Measurements from ENCODE around the gene OR2T5.
"Not testable (repeated sequence)": the region's sequence is repeated elsewhere in the genome, so short reads cannot be mapped to it uniquely, and the experiment has no call there.

OR2T5 gene, protein sequence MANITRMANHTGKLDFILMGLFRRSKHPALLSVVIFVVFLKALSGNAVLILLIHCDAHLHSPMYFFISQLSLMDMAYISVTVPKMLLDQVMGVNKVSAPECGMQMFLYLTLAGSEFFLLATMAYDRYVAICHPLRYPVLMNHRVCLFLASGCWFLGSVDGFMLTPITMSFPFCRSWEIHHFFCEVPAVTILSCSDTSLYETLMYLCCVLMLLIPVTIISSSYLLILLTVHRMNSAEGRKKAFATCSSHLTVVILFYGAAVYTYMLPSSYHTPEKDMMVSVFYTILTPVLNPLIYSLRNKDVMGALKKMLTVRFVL

DNA sequence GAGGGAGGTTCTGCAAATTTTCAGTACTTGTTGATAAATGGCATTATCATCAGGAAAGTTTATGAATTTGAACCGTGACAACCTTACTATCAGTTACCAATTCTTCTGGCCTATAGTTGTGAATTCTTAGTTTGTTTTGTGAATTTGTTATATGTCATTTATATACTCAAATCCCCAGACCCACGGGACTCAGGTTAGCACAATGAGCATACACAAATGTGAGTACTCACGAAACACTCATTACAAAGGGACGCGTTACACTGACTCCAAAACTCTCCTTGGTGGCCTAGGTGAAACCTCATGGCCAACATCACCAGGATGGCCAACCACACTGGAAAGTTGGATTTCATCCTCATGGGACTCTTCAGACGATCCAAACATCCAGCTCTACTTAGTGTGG, at the start of gene OR2T5:
Gene OR2T5 (plus strand): TSS at position 301 of the 400 bp plus-strand sequence. CDS start 0 bp downstream, at position 301.
- DNase-seq (ENCODE audit: low read depth, low spot score): not testable (repeated sequence)

DNA sequence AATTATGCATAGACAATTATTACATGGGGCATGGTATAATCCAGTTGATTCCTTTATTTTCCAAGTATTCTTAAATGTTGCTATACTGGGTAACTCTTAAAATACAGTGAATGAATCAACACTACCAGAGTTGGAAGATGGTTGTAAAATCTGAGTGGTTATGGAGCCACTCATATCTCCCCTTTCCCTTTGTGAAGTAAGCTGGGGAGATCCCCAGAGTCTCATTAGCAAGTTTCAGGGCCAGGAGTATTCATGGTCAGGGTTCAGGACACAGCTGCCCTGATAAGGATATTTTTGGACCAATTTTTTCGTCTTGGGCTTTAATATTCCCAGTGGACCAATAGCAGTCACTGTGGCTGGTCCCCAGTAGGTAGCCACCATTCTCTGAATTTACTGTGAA, 49.7 kb upstream of the OR2T5 start:
- DNase-seq (ENCODE audit: low read depth, low spot score): not testable (repeated sequence)

DNA sequence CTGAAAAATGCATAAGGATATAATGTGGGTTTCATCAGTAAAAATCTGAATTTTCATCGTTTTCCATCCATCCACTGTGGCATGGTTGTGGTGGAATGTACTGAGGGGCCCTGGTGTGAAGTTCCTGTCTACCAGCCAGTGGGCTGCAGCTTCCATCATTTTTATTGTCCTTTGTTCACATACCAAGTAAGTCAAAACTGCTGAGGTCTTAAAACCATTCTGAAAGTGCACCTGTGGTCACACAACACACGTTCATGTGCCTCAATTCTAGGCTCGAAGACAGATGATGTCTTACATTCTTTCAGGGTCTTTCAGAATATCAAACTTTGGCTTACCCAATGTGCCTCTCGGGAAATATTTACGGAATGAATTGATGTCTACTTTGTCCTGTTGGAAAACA, 49.1 kb upstream of the OR2T5 start:
- not testable (repeated sequence) for DNase-seq (ENCODE audit: low read depth, low spot score)

DNA sequence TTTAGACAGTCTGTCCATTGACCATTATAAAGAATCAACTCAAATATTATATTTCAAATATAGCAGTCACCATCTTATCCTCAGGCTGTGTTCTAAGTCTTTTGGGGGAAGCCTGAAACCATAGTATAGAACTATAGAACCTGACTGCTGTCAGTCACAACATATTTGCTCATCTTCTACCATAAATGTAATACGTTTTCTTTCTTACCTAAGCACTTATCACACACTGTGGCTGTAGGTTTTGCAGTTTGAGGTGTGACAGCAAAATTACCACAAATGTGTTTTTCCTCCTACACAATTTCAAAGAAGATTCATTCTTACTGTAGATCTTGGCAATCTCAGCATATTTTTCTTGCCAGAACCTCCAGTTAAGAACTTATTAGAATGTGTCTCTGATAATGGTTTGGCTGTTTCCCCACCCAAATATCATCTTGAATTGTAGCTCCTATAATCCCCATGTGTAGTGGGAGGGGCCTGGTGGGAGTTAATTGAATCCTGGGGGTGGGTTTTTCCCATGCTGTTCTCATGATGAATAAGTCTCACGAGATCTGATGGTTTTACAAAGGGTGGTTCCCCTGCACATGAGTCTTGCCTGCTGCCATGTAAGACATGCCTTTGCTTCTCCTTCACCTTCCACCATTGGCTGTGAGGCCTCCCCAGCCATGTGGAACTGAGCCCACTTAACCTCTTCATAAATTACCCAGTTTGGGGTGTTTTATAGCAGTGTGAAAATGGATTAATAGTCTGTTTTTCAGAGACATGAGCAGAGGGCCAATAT, 45.7 kb upstream of the OR2T5 start:
- DNase-seq (ENCODE audit: low read depth, low spot score): not testable (repeated sequence)

DNA sequence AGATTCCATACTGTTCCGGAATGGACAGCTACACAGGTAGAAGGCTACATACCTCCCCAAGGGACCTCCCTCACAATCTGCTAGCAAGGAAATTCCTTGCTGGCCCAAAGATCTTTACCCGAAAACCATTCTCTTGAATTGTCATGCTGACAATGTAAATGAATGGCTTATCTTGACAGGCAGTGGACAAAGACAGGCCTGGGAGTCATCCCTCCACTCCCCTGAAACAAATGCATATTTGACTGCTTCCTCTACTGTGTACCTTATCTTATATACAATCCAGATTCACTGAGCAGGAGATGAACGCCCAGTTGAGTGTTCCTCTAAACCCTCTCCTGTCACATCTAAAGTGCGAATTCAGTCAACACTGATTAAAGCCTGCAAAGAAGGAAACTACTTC, 43.8 kb upstream of the OR2T5 start:
- not testable (repeated sequence) for DNase-seq (ENCODE audit: low read depth, low spot score)

DNA sequence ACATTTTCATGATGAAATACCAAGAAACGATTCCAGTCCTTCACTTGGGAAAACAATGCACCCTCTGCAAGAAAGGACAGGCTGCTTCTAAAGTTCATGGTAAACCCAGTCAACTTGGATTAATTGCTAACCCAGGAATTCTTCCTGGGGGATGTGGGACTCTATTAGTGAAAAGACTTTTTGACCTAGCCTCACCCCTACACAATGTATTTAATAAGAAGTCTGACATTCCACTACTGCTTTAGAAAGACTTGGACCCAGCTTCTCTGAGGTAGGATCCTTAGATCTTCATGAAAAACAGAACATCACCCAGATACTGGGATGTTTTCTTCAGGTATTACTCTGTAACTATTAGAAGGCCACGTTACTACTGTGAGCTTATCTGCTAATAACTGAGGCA, 43.0 kb upstream of the OR2T5 start, which contains the start of gene OR2T2:
Gene OR2T2 (plus strand): TSS at position 239 of the 400 bp plus-strand sequence. CDS start 7,161 bp downstream, outside the sequence.
- DNase-seq (ENCODE audit: low read depth, low spot score): not testable (repeated sequence)

DNA sequence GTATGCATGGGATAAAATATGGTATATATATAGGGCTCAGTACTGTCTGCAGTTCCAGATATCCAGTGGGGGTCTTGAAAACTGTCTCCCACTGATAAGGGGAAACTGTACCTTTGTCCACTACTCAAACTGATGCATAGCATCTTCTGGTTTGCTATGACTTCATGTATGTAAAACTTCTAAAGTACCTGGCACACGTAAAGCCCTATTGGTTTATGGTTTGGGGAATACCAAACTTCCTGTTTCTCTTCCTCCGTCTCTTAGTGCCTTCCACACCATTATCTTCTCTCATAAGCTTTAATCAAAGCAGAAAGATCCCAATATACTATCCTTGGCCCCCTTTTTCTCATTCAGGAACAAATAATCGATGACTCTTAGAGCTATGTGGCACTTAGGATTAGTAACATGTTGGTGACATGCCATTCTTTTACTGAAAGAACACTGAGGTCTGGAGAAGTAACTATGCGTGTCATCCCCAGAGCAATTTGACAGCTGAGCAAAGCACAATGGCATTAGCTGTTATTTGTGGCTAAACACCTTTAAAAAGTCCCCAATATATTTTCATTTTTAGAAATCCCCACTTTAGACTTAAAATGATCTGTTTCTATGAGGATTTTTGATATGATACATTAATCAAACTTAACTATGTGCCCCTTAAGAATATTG, 39.8 kb upstream of the OR2T5 start:
- not testable (repeated sequence) for DNase-seq (ENCODE audit: low read depth, low spot score)

DNA sequence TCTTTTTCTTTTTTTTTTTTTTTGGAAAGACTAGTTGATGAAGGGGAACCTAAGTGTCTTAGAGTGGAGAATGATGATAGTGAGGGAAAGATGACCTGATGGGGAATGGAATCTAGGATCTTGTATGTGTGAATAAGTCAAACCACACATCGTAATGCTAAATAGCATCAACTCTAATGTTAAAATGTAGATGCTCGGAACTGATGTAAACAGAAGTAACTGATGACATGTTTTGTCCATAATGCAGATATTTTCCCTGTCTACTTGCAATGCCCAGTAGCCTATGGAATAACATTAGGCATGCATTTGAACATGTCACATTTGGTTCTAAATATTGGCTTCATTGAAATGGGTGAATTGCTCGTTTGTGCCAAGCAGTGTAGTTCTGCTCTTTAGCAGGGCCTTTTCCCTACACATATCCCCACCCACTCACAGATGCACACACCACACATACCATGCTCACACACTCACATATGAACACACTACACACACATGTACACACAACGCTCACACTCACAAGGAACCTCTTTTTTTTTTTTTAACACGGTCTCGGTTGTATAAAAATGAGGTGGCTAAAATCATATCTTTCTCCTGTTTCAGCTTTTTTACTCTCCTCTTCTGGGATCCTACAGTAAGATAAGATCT, 38.4 kb upstream of the OR2T5 start:
- DNase-seq (ENCODE audit: low read depth, low spot score): not testable (repeated sequence)

DNA sequence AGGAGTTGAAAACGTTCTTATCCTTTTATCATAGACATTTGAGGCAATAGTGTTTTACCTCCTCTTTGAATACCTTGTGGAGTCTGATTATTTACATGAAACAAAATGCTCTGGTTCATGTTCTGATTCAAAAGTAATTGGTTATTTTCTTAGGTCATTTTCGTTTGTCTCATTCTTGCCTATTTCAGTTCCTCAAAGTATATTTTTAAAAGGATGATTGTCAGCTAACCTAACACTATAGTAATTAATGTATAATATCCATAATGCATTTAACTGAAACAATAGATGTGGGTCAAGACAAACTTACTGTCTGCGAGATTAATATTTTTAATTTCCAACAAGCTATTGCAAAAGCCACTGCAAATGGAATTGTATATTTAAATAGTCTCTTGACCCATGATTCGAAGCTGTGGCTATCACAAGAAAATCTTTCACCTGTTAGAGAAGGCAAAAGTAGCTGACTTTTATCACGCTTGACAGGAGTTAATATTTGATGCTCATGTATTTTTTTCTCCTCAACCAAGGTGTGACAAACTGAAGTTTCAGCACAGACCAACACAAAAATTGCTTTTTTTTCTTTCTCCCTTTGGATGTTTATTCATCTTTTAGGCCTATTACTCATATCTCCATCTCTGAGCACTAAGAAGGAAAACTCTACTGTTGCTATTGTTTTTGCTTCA, 37.8 kb upstream of the OR2T5 start:
- not testable (repeated sequence) for DNase-seq (ENCODE audit: low read depth, low spot score)

DNA sequence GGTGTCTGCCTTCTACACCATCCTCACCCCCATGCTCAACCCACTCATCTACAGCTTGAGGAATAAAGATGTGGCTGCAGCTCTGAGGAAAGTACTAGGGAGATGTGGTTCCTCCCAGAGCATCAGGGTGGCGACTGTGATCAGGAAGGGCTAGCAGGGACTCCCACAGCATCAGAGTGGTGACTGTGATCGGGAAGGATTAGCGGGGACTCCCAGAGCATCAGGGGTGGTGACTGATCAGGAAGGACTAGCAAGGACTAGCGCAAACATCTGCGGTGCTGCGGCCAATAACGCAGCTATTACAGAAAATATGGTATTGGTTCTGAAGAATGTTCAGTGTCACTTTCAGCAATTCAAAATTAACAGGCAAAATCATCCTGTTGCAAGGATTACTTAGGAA, 34.8 kb upstream of the OR2T5 start:
- DNase-seq (ENCODE audit: low read depth, low spot score): not testable (repeated sequence)

DNA sequence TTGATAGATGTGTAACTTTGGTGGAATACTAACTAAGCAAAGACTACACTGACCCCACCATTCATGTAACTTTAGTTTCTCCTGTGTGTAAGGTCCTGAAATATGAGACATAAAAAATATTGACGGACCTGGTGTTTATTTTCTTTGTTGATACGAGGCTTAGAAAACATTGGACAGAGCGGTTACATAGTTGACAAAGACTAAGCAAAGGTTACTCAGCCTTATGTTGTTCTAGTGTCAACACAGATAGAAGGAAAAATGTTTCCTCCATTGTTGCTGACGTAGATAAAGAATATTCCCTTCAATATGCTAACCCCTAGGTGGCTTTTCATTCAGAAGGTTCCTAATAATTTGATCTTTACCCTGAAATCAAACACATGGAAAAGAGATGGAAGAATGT, 33.3 kb upstream of the OR2T5 start:
- not testable (repeated sequence) for DNase-seq (ENCODE audit: low read depth, low spot score)

DNA sequence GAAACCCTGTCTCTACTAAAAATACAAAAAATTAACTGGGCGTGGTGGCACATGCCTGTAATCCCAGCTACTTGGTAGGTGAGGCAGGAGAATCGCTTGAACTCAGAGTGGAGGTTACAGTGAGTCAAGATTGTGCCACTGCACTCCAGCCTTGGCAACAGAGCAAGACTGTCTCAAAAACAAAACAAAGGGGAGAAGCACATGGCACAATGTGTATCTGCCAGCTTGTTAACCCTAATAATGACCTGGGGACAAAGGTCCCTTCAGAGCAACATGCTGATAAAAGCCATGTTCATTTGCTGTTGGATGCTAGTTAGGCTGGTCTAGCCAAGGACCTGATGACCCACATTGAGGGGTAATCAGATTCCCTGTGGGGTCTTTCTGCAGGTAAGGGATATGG, 31.8 kb upstream of the OR2T5 start:
- DNase-seq (ENCODE audit: low read depth, low spot score): not testable (repeated sequence)

DNA sequence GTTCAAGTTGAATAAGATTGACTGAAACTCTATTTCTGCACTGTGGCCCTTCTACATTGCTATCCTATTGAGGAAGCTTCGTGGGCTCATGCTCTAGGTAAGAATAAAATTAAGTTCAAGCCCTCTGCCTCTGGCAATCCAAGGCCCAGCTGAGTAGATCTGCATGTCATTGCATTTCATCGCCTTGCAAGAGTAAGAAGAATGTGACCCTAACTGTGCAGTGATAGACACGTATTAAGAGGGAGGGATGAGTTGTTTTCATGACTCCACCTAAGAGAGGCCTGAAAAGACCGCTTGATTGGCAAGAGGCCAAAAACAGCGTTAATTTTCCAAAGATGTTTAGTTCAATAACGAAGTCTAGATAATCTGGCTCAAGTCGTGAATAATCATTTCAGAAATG, 29.3 kb upstream of the OR2T5 start:
- not testable (repeated sequence) for DNase-seq (ENCODE audit: low read depth, low spot score)

DNA sequence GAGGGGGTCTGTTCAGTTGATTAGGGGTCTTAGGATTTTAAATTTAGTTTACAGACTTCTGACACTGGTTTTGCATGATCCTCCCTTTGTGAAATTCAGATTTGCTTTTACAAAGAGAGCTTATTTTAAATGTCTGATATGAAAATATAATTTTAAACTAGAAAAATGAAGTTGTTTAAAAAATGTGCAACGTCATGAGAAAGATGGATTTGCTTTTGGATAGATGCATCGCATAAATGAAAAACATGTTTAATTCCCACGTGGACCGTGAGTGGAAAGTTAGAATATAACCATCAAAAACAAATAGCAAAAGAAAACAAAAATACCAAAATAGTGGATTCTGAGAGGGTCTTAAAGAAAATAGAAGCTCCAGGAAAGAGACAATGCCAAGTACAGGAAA, 17.2 kb upstream of the OR2T5 start:
- no peak for DNase-seq (ENCODE audit: low read depth, low spot score)

DNA sequence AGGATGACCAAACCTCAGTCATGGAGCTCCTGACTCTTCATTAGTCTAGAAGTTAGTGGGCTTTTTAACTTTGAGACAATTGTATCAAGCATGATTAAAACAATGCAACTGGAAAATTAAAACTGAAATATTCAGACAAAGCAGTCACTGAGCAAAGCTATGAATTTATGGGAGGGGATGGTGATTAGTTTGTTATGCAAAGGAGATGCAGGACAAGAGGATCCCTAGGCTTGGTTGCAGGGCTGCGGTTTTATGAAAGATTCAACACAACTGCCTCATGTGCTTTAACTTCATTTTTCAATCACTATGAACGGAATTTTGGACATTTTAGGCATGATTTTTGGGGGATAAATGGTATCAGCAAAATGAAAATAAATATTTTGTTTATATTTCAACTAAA, 16.3 kb upstream of the OR2T5 start:
- not testable (repeated sequence) for DNase-seq (ENCODE audit: low read depth, low spot score)

DNA sequence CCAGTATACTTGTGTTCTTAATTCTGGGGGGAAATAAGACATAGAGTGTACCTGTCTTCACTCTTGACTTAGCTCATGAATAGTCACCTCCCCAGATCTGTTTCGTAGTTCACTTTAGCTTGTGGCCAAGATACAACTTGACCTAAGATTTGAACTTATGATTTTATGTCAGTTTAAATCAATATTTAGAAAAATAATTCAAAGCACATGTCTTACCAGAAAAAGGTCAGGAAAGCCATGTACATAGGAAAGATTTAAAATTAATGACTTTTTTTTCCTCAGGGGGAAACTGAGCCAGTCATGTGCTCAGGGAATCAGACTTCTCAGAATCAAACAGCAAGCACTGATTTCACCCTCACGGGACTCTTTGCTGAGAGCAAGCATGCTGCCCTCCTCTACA, 15.3 kb upstream of the OR2T5 start, which contains the start of gene OR2T3:
Gene OR2T3 (plus strand): TSS at position 301 of the 400 bp plus-strand sequence. CDS start 0 bp downstream, at position 301.
- not testable (repeated sequence) for DNase-seq (ENCODE audit: low read depth, low spot score)

DNA sequence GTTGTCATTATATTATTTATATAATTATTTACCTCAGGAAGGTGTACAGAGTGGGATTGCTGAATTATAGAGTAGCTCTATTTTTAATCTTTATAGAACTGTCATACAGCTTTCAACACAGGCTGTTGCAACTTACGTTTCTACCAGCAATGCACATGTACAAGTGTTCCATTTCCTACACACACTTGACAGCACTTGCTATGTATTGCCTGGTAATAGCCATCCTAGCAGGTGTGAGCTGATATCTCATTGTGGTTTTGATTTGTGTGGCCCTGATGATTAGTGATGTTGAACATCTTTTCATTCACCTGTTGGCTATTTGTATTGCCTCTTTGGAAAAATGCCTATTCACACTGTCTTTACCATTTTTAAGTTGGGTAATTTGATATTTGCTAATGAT, 12.7 kb upstream of the OR2T5 start:
- not testable (repeated sequence) for DNase-seq (ENCODE audit: low read depth, low spot score)

DNA sequence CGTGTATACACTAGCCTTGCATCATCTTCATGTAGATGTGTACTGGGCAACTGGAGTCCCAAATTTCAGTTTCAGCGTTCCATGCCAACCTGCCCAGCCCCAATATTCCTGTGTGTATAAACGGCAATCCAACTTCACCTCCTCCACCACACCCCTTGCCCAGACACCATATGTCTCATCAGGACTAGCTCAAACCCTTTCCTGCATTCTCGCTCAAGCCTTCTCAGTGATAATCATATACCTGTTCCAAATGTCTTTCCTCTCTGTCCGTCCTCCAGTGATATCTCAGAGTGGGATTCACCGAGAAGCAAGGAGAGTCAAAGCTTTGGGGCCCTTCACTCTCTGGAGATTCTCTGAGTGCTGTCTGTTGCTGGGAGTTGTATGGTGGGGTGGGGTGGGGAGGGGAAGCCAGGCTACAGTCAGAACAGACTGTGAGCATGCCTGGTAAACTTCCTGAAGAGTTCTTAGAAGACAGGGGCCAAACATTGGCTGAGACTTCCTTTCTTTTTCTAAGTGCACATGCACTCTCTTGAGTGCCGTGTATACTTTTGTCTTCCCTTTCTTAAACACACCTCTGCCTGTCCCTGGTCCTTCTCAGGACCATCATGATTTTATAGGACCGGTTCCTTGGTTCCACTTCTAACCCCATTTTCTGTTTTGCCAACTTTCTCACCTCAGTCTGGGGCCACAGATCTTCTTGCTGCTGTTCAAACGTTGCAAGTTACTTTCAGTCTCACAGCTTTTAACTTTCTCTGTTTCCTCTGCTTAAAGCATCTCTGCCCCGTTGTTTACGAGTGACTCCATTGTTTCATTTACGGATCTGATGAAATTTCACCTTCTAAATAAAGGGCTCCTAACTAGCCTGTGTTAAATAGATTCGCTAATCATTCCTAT, 6.5 kb upstream of the OR2T5 start:
- not testable (repeated sequence) for DNase-seq (ENCODE audit: low read depth, low spot score)

DNA sequence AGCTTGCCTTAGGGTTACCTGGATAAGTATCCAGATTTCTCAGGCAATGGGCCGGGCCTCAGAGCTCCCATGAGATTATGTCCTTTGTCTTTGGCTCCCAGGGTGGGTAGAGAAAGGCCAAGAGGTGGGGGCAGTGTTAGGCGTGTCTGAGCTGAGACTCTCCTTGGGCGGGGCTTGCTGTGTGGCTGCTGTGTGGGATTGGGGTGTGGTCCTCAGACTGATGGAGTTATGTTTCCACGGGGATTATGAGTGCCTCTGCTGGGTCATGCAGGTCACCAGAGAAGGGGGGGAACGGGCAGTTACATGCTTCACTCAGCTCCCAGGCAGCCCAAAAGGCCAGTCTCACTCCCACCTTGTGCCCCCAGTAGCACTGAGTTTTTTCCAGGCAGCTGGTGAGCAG, 8.3 kb downstream of the OR2T5 start:
- DNase-seq (ENCODE audit: low read depth, low spot score): not testable (repeated sequence)
